Loucy (cell line): Measurements from ENCODE around the gene ARMH3.

ENCODE experiments used
- EZH2phosphoT487 ChIP-seq: fragments of 200-600 bp; IDR thresholded peaks from 2 replicates; pipeline ENCODE4 v1.6.1; 2018; ENCODE audit warnings: antibody characterized with exemption, mild to moderate bottlenecking, moderate library complexity, borderline replicate concordance
- TF ChIP-seq, protein P1 (sequence below): fragments of 200-600 bp; sonication (generic); conservative IDR thresholded peaks from 2 replicates; pipeline ENCODE4 v1.5.1; 2014; ENCODE audit warnings: mild to moderate bottlenecking, antibody characterized with exemption, low read length

DNA sequence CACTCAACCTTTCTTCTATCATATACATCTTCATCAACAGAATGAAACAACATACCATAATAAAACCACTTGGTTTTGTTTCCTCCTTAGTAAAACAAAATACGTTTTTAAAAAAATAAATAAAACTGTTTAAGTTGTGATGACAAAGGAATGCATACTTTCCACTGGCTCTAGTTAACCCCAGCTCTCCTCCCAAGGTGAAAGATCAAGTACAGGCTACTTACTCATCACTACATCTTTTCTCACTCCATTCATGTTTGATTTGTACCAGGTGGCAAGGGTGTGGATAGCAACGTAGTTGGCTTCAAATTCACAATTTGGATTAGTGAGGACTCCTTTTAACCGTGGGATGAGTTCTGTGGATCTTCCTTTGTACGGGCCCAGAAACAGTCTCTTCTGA, 252.5 kb downstream of the ARMH3 start:
- TF ChIP-seq, protein P1, sequence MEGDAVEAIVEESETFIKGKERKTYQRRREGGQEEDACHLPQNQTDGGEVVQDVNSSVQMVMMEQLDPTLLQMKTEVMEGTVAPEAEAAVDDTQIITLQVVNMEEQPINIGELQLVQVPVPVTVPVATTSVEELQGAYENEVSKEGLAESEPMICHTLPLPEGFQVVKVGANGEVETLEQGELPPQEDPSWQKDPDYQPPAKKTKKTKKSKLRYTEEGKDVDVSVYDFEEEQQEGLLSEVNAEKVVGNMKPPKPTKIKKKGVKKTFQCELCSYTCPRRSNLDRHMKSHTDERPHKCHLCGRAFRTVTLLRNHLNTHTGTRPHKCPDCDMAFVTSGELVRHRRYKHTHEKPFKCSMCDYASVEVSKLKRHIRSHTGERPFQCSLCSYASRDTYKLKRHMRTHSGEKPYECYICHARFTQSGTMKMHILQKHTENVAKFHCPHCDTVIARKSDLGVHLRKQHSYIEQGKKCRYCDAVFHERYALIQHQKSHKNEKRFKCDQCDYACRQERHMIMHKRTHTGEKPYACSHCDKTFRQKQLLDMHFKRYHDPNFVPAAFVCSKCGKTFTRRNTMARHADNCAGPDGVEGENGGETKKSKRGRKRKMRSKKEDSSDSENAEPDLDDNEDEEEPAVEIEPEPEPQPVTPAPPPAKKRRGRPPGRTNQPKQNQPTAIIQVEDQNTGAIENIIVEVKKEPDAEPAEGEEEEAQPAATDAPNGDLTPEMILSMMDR, result no peak
- TF ChIP-seq EZH2phosphoT487, result no peak
